ENCODE measurements around the gene SLC16A8. TPM values are rescaled to one million over a fixed set of nuclear protein-coding genes. Genes with fewer than 3 reads are reported as not detected.
A peak's percentile ranks its signal among the peaks of the same experiment; 100 is the strongest.

SLC16A8 gene
- total RNA-seq, 1 donor from 2014 or later = not detected

DNA sequence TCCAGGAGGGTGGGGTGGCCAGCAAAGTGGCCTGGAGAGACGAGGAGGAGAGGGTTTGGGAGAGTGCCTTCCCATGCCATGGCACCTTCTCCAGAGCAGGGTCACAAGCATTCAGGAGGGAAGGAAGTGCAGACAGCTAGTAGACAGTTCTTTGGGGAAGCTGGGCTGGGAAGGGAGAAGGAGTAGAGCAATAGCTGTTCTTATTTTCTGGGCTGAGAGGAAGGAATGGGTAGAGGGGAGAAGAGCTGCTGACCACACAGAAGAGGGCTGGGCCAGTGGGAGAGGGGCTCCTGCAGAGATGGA, 41.5 kb downstream of the SLC16A8 start:
- Mint-ChIP-seq H3K9me3 (ENCODE audit: unreplicated experiment) (peaks cover 5% of the 10 kb centered on the region), H3K27me3 (ENCODE audit: unreplicated experiment) (peaks cover 8% of the 10 kb centered on the region), H3K36me3 (ENCODE audit: unreplicated experiment) (no peaks in the 10 kb centered on the region), H3K4me3 (ENCODE audit: unreplicated experiment) (no peak overlapping the region), H3K4me1 (ENCODE audit: low read depth, unreplicated experiment) (no peaks in the 10 kb centered on the region), H3K27ac (ENCODE audit: unreplicated experiment) (no peak overlapping the region)
- no peak for DNase-seq
- TF ChIP-seq, protein P1, sequence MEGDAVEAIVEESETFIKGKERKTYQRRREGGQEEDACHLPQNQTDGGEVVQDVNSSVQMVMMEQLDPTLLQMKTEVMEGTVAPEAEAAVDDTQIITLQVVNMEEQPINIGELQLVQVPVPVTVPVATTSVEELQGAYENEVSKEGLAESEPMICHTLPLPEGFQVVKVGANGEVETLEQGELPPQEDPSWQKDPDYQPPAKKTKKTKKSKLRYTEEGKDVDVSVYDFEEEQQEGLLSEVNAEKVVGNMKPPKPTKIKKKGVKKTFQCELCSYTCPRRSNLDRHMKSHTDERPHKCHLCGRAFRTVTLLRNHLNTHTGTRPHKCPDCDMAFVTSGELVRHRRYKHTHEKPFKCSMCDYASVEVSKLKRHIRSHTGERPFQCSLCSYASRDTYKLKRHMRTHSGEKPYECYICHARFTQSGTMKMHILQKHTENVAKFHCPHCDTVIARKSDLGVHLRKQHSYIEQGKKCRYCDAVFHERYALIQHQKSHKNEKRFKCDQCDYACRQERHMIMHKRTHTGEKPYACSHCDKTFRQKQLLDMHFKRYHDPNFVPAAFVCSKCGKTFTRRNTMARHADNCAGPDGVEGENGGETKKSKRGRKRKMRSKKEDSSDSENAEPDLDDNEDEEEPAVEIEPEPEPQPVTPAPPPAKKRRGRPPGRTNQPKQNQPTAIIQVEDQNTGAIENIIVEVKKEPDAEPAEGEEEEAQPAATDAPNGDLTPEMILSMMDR (IDR thresholded peaks at IDR 0.05; ENCODE audit: partially characterized antibody, unreplicated experiment) = no peak

DNA sequence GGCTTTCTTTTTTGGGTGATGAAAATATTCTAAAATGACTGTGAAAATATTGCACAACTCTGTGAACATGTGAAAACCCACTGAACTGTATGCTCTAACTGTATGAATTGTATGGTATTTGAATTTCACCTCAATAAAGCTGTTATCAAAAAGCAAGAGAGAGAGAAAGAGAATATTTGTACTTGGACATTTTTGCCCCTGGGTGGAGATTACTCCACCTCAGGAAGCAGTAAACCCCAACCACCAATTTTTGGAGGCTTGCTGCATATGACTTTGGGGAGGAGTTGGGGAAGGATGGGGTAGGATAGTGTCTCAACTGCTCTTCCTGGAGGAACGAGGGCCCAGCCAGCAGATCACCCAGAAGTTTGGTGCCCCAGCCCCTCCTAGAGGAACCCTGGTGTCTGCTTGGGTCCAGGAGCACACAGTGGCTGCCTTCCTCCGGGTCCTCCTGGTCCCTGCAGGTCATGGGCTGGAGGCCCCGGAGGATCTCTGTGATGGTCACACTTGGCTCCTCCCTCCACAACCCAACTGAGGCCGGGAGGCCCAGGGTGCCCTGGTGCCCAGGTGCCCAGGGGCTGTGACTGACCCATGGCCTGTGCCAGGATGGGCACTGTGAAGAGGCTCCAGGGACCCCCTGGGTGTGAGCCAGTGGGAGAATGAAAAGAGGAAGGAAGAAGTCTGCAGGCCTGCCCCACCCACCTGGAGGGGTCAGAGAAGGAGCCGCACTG, 42.1 kb downstream of the SLC16A8 start:
- TF ChIP-seq, protein P1 (IDR thresholded peaks at IDR 0.05; ENCODE audit: partially characterized antibody, unreplicated experiment) = no peak
- Mint-ChIP-seq H3K9me3 (ENCODE audit: unreplicated experiment) (peaks cover 5% of the 10 kb centered on the region), H3K27ac (ENCODE audit: unreplicated experiment) (no peak overlapping the region), H3K4me1 (ENCODE audit: low read depth, unreplicated experiment) (no peaks in the 10 kb centered on the region), H3K36me3 (ENCODE audit: unreplicated experiment) (no peaks in the 10 kb centered on the region), H3K4me3 (ENCODE audit: unreplicated experiment) (peak overlapping the region; percentile 16), H3K27me3 (ENCODE audit: unreplicated experiment) (peaks cover 8% of the 10 kb centered on the region)
- no peak for DNase-seq

DNA sequence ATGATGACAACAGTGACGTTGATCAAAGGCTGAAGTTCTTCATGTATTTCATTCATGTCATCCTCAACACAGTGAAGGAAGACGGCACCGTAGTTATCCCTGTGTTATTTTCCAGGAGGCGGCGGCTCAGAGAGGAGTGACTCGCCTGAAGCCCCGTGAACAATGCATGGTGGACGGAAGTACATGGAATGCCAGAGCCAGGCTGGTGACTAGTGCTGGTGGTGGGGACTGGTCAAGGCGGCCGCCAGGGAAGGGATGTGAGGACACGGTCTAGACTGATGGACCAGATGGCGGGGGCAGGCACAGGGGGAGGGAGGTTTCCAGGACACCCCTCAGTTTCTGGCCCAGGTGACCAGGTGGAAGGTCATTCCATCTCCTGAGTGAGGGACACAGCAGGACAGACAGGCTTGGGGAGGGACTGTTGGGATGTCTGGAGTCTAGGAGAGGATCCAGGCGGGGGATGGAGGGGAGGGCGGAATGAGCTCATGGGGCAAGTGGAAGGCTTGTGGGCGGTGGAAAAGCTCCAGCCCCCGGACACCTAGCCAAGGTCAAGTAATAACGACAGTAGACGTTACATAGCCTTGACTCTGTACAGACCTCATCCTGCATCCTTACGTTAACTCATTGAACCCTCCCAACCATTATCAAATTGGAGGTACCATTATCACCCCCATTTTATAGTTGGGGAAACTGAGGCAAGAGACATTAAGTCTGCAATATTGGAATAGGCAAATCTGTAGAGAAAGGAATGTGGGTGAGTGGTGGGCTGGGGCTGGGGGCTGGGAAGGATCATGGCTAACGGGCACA, 42.8 kb downstream of the SLC16A8 start:
- no peaks in the 10 kb centered on the region for H3K4me1 Mint-ChIP-seq (ENCODE audit: low read depth, unreplicated experiment)
- peaks cover 8% of the 10 kb centered on the region for H3K27me3 Mint-ChIP-seq (ENCODE audit: unreplicated experiment)
- peaks cover 5% of the 10 kb centered on the region for H3K9me3 Mint-ChIP-seq (ENCODE audit: unreplicated experiment)
- no peak overlapping the region for H3K4me3 Mint-ChIP-seq (ENCODE audit: unreplicated experiment)
- no peak overlapping the region for H3K27ac Mint-ChIP-seq (ENCODE audit: unreplicated experiment)
- no peaks in the 10 kb centered on the region for H3K36me3 Mint-ChIP-seq (ENCODE audit: unreplicated experiment)
- TF ChIP-seq, protein P1 (IDR thresholded peaks at IDR 0.05; ENCODE audit: partially characterized antibody, unreplicated experiment) = no peak
- no peak for DNase-seq

DNA sequence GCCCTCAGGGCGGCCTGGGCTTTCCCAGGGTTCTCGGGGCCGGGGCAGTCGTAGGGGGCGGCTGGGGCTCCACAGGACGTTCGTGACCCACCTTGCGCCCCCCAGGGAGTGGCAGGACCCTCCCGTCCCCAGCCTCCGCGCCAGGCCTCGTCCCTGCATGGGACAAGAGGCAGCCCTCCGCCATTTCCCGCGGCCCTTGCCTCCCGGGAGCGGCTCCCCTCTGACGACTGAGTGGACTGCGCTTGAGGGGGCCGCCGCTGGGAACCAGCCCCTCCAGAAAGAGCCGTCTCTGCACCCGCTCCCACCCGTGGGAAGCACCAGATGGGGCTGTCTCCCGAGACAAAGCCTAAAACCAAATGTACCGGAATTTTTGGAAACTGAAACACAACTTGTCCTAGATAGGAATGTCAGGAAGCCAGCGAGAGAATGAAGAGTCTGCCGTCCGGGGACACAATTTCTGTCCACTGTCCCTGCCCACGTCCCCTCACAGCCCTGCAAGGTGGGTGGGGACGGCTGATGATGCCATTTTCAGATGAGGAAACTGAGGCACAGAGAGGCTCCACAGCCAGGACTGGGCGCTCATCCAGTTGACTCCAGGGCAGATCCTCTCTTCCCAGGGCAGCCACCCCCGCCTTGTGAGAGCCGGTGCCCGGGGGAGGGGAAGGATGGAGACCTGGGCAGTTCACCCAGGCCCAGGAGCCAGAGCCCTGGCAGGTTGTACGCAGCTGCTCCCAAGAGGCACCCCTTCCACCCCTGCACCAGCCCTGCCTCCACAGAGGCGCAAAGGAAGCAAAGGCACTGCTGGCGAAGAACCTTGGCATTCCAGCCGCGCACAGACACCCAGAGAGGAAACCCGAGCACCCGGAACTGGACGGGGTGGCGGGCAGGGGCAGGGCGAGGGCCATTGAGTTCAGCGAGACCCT, 44.8 kb downstream of the SLC16A8 start:
- peaks cover 7% of the 10 kb centered on the region for H3K9me3 Mint-ChIP-seq (ENCODE audit: unreplicated experiment)
- no peak overlapping the region for H3K27ac Mint-ChIP-seq (ENCODE audit: unreplicated experiment)
- H3K4me3 Mint-ChIP-seq (ENCODE audit: unreplicated experiment) = no peak overlapping the region

More for the DNA sequence above, 44.8 kb downstream of the SLC16A8 start:
- TF ChIP-seq, protein P1 (IDR thresholded peaks at IDR 0.05; ENCODE audit: partially characterized antibody, unreplicated experiment) = no peak
- Mint-ChIP-seq H3K4me1 (ENCODE audit: low read depth, unreplicated experiment) (no peaks in the 10 kb centered on the region), H3K36me3 (ENCODE audit: unreplicated experiment) (no peaks in the 10 kb centered on the region), H3K27me3 (ENCODE audit: unreplicated experiment) (peaks cover 11% of the 10 kb centered on the region)
- no peak for DNase-seq

All from glutamatergic neuron (in vitro differentiated cells).